Activated effector memory CD4-positive, alpha-beta T cell treated with Interleukin-2 at 50 U/mL for 16 hours (primary cell): Measurements from ENCODE around the gene EFHC2.

ENCODE experiments used
- DNase-seq: peaks from one replicate; pipeline ENCODE4 v3.0.0-alpha.2; 2020

Gene EFHC2

DNA sequence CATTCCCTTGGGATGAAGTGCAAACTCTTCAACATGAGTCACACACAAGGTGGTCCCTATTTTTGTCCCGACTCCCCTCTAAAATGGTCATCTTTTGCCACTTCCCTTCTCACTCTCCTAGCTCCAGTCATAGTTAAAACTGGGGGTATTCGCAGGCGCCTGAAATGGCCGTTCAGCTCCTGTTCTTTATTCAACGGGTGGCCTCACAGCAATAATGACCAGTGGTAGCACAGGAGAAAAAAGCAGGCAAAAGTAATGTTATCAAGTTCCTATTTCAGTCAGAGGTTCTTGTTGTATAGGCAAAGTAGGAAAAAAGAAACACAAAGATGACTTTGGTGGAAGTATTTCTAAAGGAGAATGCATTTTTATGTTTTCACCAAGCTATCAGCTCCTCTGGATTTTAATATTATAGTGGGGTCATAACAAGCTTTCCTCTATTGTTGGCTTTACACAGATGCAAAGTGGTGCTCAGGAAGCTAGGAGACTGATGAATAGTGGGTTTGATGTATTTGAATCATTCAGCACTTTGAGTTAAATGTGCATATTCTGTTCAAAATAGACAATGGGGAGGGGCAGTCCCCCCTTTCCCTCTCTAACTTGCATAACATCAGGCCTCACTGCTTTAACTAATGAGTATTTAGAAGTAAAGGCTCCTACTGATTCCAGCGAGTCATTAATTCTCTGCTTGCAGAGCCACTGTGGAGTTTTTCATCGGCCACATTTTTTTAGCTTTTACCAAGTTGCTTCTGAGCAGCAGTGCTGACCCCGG lies 199.1 kb downstream of the EFHC2 start:
- no peak for DNase-seq

DNA sequence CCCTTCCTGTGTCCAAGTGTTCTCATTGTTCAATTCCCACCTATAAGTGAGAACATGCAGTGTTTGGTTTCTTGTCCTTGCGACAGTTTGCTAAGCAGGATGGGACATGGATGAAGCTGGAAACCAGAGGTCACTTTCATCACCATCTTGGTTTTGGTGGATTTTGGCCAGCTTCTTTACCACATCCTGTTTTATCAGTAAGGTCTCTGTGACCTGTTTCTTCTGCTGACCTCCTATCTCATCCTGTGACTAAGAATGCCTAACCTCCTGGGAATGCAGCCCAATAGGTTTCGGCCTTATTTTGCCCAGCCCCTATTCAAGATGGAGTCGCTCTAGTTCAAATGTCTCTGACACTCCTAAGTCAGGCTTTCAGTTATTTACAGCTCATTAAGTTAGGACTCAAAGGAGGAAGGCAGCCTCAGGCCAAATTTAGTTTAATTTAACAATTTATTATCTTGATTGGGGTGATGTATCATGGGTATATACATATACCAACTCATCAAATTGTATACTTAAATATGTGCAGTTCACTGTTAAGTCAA lies 200.3 kb downstream of the EFHC2 start:
- DNase-seq = no peak

DNA sequence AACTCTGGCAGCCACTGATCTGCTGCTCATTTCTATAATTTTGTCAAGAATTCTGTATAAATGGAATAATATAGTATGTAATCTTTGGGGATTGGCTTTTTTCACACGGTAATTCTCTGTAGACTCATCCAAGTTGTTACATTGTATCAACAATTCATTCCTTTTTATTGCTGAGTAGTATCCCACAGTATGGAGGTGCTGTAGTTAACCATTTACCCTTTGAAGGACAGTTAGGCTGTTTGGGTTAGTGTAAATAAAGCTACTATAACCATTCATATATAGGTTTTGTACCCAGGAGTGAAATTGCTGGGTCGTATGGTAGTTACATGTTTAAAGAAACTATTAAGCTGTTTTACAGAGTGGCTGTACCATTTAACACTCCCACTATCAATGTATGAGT lies 213.3 kb downstream of the EFHC2 start:
- DNase-seq = no peak

DNA sequence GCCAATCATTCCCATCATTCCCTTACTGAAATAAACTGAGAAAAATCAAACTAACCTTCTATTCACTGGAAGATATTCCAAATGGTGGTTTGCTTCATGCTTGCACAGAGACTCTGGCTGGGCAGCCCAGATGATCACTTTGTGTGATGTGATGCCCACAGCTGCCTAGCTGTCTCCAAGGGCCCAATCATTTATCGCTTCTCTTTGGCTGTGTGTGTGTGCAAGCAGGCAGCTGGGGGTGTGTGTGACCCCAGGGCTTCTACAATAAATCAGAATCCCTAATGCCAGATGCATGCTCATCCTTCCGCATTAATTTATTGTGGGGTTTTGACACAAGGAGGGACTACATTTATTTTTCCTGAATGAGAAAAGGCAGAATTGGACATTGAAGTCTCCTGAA lies 230.1 kb downstream of the EFHC2 start:
- no peak for DNase-seq

DNA sequence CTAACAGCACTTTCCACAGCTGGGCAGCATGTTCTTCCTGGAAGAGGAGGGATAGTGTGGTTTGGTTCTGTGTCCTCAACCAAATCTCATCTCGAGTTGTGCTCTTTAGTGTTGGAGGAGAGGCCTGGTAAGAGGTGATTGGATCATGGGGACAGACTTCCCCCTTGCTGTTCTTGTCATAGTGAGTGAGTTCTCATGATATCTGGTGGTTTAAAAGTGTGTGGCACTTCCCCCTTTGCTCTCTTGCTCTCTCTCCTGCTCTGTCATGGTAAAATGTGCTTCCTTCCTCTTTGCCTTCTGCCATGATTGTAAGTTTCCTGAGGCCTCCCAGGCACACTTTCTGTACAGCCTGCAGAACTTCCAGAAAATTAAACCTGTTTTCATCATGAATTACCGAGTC lies 236.6 kb downstream of the EFHC2 start:
- DNase-seq = no peak

DNA sequence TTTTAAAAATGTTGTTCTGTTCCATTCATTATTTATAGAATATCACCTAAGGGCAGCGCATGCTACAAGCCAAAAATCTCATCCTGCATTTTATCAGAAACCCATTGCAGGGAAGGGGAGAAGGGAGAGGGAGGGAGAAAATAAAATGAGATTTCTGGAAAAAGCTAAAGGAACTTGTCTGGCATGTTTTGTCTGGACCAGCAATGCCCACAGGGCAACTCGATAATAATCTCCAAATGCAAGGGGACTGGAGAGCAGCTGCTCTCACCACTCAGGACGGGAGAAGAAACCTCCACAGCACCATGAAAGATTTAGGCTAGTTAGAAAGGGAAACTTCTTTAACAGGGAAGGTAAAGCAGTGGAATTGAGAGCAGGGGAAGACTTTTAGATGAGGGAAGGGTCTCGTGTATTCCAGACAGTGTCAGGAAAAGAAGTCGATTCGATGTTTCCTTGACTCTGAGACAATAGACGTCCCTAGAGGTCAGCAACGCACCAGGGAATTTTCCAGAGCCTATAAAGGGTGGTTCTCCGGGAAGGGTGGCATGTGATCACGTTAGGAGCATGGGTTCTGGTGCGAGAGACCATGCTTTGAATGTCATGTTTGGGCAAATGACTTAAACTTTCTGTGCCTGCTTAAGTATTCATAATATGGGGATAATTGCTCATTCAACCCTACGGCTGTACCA lies 238.1 kb downstream of the EFHC2 start:
- no peak for DNase-seq

DNA sequence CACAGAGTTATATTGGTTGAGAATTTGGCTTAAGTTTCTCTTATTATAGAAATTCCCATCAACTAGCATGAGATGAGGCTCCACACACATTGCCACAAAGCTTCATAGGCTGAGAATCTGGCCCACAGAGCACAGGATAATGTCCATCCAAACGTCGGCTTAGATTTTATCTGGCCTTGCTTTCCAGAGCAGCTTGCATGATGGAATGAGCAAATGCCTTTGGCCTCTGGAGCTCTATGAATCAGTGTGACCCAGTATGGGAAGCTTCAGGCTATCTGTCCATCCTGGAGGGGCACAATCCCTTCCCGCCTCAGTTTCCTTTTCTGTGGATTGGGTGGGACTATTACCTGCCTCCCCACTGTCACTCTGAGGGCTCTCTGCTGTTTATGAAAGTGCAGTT lies 238.8 kb downstream of the EFHC2 start:
- DNase-seq = no peak

DNA sequence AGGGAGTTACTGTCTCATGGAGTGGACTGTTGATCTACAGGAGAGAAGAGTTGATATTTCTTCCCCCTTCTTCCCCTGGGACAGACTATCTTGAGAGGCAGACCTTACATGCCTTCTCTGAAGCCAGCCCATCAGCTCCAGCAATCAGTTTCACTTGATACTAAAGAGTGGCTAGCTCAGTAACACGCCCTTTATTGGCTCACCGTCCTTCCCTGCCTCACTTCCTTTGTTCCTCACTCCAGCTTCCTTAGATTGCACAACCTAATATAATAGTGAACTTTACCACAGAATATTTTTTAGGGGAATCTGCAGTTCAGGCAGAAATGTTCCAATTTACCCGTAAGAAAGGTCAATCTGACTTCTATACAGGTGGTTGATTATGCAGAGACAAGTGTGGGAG lies 242.2 kb downstream of the EFHC2 start:
- no peak for DNase-seq

DNA sequence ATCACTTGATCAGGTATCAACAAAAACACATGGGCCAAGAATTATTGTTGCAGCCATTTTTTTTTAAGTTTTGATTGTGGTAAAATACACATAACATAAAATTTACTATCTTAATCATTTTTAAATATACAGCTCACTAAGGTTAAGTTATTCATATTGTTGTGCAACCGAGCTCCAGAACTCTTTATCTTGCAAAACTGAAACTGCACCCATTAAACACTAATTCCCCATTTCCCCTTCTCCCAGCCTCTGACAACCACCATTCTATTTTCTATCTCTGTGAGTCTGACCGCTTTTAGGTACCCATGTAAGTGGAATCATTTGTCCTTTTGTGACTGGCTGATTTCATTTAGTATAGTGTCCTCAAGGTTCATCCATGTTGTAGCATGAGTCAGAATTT lies 244.1 kb downstream of the EFHC2 start:
- DNase-seq = no peak
